Lung (tissue), 12 donors: Measurements from ENCODE around the gene FCAMR. TPM values are rescaled to one million over a fixed set of nuclear protein-coding genes. Genes with fewer than 3 reads are reported as not detected.

Experiments used
- ATAC-seq: fragments of 200-7000 bp; cut with Tn5 transposase; one replicate; pipeline ENCODE4 v1.9.1; 2020; ENCODE audit warnings: moderate number of reproducible peaks; ENCODE audit not compliant: insufficient read depth, low FRiP score
- DNase-seq, 3 donors: peaks; one replicate each; pipeline ENCODE4 v3.0.0-alpha.2; 2013 to 2017
- H3K27ac ChIP-seq, 2 donors: one replicate each; pipeline ENCODE4 v1.5.1; 2013; ENCODE audit warnings: mild to moderate bottlenecking in 2 of 2, moderate library complexity in 2 of 2, control low read depth in 1 of 2, inconsistent platforms in 1 of 2, low read depth in 1 of 2, low read length in 1 of 2
- H3K27me3 ChIP-seq, 3 donors: one replicate each; pipeline ENCODE4 v1.5.1; 2013; ENCODE audit warnings: low read length in 2 of 3; ENCODE audit not compliant: control insufficient read depth in 3 of 3, insufficient read depth in 3 of 3
- H3K36me3 ChIP-seq, 4 donors: one replicate each; pipeline ENCODE4 v1.5.1; 2013; ENCODE audit warnings: low read length in 4 of 4, mild to moderate bottlenecking in 1 of 4, moderate library complexity in 1 of 4; ENCODE audit not compliant: control insufficient read depth in 4 of 4, insufficient read depth in 4 of 4
- H3K4me1 ChIP-seq, 5 donors: one replicate each; pipeline ENCODE4 v1.5.1; 2013; ENCODE audit warnings: low read length in 5 of 5, mild to moderate bottlenecking in 2 of 5, moderate library complexity in 1 of 5; ENCODE audit not compliant: control insufficient read depth in 5 of 5, insufficient read depth in 5 of 5
- H3K4me3 ChIP-seq: one replicate; pipeline ENCODE4 v1.5.1; 2013; ENCODE audit warnings: mild to moderate bottlenecking, control low read depth, moderate library complexity
- H3K9ac ChIP-seq, 2 donors: one replicate each; pipeline ENCODE4 v1.5.1; 2013; ENCODE audit warnings: low read length in 2 of 2, control low read depth in 1 of 2; ENCODE audit not compliant: insufficient read depth in 1 of 2
- H3K9me3 ChIP-seq, 4 donors: one replicate each; pipeline ENCODE4 v1.5.1; 2013; ENCODE audit warnings: low read length in 3 of 4, mild to moderate bottlenecking in 1 of 4, moderate library complexity in 1 of 4; ENCODE audit not compliant: control insufficient read depth in 4 of 4, insufficient read depth in 3 of 4
- WGBS, 2 donors: extraction: QIAGEN DNeasy Blood & Tissue Kit; methylation state at CpG; one replicate each; pipeline ENCODE4 v1.1.7; 2013; 5-methylcytosine and 5-hydroxymethylcytosine counted together
- polyA plus RNA-seq, 2 donors: library from polyadenylated mRNA; stranded (reverse); fragments of 200-250 nt; gene quantifications; one replicate each; pipeline ENCODE4 v1.2.1, GENCODE V29; 2013
- total RNA-seq, 2 donors: library from RNA; depleted of rRNA in 1 of 2; stranded (reverse); fragments of >200 nt in 1 of 2; gene quantifications; one replicate each; pipeline ENCODE4 v1.2.1, GENCODE V29; 2014 to 2021
- TF ChIP-seq, protein P1 (sequence below): IDR thresholded peaks from 2 replicates; pipeline ENCODE4 v1.5.1; 2012; ENCODE audit warnings: mild to moderate bottlenecking; ENCODE audit errors: control extremely low read depth, extremely low read depth
- donor health status: control.
- donor health status: control.
- donor health status: Bipolar disorder and iron deficiency.
- donor health status: healthy.
- donor health status: DM: yes; HTN: yes; CAD: no.

FCAMR gene
- total and polyA plus RNA-seq, 4 donors: 0.18 to 0.40 TPM; not detected in 2

DNA sequence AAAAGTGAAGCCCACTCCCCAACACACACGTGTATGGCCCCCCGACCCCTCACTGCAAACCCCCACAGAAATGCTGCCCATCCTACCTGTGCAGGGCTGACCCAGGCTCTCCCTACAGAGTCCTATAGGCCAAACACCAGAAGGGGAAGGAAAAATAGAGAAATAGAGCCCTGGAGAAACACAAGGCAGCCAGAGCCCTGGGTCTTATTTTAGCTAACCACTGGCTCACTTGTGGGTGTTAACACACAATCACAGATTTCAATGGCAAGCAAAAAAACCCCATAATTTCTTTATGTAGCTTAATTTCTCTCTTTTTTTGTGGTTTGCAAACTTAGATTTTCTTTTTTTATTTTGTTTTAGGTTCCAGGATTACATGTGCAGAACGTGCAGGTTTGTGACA, 23.0 kb downstream of the FCAMR start:
- H3K27ac ChIP-seq: no peak overlapping the region
- no peaks in the 10 kb centered on the region for H3K27me3 ChIP-seq
- WGBS, 2 donors: 89 to 94% methylated on average over 3 of the region's 3 CpGs
- TF ChIP-seq, protein P1, sequence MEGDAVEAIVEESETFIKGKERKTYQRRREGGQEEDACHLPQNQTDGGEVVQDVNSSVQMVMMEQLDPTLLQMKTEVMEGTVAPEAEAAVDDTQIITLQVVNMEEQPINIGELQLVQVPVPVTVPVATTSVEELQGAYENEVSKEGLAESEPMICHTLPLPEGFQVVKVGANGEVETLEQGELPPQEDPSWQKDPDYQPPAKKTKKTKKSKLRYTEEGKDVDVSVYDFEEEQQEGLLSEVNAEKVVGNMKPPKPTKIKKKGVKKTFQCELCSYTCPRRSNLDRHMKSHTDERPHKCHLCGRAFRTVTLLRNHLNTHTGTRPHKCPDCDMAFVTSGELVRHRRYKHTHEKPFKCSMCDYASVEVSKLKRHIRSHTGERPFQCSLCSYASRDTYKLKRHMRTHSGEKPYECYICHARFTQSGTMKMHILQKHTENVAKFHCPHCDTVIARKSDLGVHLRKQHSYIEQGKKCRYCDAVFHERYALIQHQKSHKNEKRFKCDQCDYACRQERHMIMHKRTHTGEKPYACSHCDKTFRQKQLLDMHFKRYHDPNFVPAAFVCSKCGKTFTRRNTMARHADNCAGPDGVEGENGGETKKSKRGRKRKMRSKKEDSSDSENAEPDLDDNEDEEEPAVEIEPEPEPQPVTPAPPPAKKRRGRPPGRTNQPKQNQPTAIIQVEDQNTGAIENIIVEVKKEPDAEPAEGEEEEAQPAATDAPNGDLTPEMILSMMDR: no peak
- no peaks in the 10 kb centered on the region for H3K36me3 ChIP-seq
- H3K9ac ChIP-seq: no peak overlapping the region
- H3K4me1 ChIP-seq: peaks cover 0 to 1% (median 0%) of the 10 kb centered on the region in 5 donors
- DNase-seq (no peak), ATAC-seq (no peak)
- no peaks in the 10 kb centered on the region for H3K9me3 ChIP-seq
- no peak overlapping the region for H3K4me3 ChIP-seq

GRCh38 chr1:206946261-206946660, 24.0 kb downstream of the FCAMR start, which contains the start of gene PIGR:
Gene PIGR, minus strand, starts transcription at chr1:206946466. Its CDS starts 5,935 bp downstream, at chr1:206940531.
- ATAC-seq: peak; percentile 47
- TF ChIP-seq, protein P1: no peak
- WGBS, 2 donors: 52 to 75% methylated on average over 7 of the region's 7 CpGs
- DNase-seq: no peak
- H3K27me3 ChIP-seq: no peaks in the 10 kb centered on the region
- no peaks in the 10 kb centered on the region for H3K36me3 ChIP-seq
- no peak within 1 kb of the TSS for H3K9ac ChIP-seq
- peak within 1 kb of the TSS in 1 of 2 donors; percentile 66 for H3K27ac ChIP-seq
- no peaks in the 10 kb centered on the region for H3K9me3 ChIP-seq
- H3K4me1 ChIP-seq: peaks cover 0 to 6% (median 0%) of the 10 kb centered on the region in 5 donors
- H3K4me3 ChIP-seq: peak within 1 kb of the TSS; percentile 40

DNA sequence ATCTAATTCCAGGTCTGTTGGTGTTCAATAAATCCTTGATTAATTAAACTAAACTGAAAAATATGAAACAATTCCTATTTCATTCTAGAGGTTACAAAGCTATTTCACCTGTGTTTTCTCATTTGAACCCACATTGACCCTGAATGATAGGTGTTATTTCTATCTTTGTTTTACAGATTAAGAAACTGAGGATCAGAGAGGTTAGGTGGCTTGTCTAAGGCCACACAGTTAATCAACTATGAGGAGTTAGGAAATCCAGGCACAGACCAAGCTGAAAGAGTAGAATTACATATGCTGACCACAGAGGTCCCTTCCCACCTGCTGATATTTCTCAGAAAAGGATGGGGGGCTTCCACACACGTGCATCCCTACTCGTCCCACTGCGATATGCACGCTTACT, 24.5 kb downstream of the FCAMR start:
- Histone ChIP-seq H3K36me3 (no peaks in the 10 kb centered on the region), H3K9me3 (no peaks in the 10 kb centered on the region), H3K27ac (peak overlapping the region in 1 of 2 donors; percentile 66), H3K9ac (no peak overlapping the region), H3K4me3 (peak overlapping the region; percentile 40), H3K4me1 (peaks cover 0 to 6% (median 0%) of the 10 kb centered on the region in 5 donors), H3K27me3 (no peaks in the 10 kb centered on the region)
- DNase-seq (no peak), ATAC-seq (no peak)
- TF ChIP-seq, protein P1: no peak
- 69 to 94% methylated on average over 4 of the region's 4 CpGs for WGBS, 2 donors

GRCh38 chr1:206944703-206945102, 25.6 kb downstream of the FCAMR start:
- H3K27me3 ChIP-seq: no peaks in the 10 kb centered on the region
- H3K9ac ChIP-seq: no peak overlapping the region
- ATAC-seq (no peak), DNase-seq (no peak)
- no peaks in the 10 kb centered on the region for H3K9me3 ChIP-seq
- peaks cover 0 to 6% (median 0%) of the 10 kb centered on the region in 5 donors for H3K4me1 ChIP-seq
- no peak overlapping the region for H3K4me3 ChIP-seq
- 62 to 79% methylated on average over 5 of the region's 5 CpGs for WGBS, 2 donors
- TF ChIP-seq, protein P1: no peak
- H3K27ac ChIP-seq: no peak overlapping the region
- H3K36me3 ChIP-seq: no peaks in the 10 kb centered on the region
